ELF-1 (cell line): ENCODE results near the gene AMPH.

Experiments used
- DNase-seq: peaks from one replicate; pipeline ENCODE4 v3.0.0-alpha.2; 2016; ENCODE audit warnings: low read depth, low spot score

AMPH gene

DNA sequence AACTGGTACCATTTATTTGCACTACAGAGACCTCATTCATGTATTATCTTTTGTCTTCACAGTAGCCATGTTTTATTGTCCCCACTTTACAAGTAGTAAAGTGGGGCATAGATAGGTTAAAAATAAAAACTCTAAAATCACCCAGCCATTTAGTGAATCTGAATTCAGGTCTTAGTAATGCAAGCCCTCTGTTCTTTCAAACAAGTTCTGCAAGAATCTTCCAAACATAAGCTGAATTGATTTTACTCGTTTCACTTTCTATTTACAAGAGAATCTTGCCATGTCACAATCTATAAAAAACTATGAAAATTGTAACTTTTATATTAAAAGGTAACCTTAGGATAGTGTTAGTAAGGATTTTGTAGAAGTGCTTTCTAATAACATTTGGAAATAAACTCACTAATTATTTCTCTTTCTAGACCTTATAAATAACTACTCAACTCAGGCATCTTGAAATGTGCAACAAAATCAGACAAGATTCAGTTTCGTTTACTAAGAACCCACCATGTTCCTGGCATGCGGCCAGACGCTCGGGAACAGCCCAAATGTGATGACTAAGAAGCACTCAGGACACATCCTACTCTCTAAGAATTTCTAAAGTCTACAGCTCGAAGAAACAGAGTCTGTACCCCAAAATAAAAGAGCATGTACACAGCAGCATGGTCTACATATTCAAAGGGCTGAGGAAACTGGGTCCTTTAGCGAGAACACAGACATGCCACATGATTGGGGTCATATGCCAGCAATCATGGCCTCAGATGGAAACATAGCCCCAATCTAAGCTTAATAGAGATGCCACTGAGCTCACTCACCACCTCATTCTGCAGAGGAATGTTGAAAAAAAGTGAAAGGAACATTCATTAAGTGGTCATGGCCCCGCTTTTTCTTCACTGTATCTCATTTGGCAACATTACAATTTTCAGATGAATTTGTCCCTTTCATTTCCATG lies 167.6 kb downstream of the AMPH start:
- DNase-seq: no peak

DNA sequence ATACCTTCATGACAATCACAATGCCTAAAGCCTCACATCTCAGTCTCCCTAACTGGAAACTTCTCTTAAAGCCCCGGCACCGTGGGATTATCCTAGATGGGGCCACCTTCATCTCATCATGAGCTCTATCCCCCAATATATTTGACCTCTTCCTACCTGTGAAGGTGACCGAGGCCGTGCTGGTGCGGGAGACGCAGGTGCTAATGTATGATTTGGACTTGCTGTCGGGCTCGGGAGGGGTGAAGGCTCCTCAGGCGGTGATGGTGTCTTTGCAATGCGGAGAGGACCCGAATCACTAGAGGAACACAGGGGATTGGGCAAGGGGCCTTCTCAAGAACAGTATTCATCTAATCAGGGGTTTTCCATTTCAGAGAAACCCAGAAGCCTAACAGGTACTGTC lies 168.4 kb downstream of the AMPH start:
- DNase-seq: no peak

DNA sequence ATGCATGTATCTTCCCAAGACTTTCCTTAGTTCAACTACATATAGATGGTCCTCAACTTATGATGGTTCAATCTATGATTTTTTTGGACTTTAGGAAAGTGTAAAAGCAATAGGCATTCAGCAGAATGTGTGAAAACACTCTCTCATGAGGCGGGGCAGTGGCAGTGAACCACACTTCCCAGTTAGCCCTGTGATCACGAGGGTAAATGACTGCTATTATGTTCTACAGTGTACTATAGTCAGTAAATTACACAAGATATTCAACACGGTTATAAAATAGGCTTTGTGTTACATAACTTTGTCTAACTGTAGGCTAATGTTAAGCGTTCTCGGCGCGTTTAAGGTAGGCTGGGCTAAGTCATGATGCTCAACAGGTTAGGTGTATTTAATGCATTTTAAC lies 169.3 kb downstream of the AMPH start:
- no peak for DNase-seq

DNA sequence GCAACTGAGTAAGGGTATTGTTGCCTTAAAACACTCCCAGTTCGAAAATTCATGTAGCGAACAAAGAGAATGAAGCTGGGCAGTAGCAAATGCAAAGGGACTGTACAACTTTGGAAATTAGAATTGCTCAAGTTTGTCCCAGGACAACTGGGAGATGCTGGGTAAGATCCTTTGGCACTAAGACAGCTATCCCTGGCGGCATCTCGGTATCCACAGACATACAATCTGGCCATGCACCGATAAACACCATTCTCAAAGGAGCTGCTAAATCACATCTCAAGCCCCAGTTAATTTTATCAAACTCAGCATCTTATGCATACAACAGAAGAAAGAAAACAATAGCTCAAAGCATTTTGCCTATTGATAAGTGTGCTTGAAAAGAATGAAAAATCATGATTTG lies 177.3 kb downstream of the AMPH start:
- DNase-seq: no peak

DNA sequence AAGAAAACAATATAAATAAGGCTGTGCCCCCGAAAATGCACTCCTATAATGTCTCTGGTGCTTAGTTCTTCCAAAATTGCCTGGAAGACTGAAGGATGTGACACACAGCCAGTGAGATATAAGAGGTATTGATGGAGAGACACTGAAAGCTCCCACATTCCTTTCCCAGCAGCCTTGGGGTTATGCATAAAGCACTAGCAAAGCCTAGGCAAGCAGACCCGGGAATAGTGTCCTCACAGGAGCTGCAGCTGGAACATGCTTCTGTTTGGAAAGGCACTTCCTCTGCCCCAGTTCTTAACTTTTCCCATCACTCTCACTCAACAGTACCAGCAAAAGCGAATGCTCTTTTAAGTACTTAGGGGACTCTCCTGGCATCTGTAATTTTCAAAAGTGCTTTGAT lies 178.0 kb downstream of the AMPH start:
- DNase-seq: no peak

DNA sequence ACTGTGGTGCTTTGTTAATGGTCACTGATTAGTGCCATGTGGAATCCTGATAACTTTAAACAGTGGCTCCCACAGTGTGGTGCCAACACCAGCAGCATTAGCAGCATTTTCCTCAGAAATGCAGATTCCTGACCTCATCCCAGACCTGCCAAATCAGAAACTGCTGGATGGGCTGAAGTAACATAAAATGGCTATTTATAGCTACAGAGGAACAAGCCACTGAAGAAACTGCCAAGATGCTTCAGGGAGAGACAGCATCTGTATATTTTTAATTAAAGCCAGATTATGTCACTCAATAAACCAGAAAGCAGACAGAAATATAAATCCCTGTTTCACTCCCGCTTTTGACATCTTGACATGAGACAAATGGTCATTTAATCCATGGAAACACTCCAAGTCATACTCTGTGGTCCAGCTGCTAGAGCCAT lies 178.5 kb downstream of the AMPH start:
- DNase-seq: no peak

DNA sequence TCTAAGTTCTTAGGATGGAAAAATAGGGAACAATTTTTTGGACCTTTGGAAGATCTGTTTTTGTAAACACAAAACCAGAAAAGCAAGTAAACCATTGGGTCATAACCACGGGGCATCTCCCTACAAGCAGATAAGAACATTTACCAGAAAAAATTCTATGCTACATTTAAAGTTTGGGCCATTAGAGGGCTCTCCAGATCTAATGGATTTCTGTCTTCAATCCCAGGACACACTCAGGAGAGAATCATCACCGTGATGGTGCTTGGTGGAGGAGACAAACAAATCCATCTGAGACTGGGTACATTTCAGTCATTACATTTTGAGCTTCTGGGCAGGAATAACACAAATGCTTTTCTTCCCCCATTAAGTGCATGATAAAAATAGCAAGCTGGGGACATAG lies 179.3 kb downstream of the AMPH start:
- no peak for DNase-seq

DNA sequence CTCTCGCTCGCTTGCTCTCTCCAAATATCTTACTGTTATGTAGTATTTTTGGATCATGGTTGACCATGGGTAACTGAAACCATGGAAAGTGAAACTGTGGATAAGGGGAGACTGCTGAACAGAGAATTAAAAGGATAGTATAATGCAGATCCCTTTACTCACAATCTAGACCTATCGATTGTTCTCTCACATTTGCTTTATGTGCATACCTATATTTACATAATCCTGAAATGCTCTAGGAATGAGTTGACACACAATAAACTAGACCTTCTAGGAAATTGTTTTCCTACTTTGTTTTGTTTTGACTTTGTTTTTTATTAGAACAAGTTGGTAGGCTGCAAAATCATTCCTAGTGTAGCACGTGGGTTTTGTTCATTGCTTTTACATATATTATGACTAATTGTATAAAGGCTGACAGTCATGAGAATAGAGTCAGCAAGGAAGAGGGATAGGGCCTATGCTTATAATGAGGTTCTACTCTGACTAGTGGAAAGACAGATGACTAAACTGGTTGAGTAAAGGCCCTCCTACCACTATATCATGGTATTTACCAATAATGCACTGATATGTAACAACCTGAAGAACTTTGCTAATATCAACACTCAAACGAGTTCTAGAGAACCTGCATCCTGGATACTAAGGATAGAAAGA lies 182.5 kb downstream of the AMPH start:
- DNase-seq: no peak

DNA sequence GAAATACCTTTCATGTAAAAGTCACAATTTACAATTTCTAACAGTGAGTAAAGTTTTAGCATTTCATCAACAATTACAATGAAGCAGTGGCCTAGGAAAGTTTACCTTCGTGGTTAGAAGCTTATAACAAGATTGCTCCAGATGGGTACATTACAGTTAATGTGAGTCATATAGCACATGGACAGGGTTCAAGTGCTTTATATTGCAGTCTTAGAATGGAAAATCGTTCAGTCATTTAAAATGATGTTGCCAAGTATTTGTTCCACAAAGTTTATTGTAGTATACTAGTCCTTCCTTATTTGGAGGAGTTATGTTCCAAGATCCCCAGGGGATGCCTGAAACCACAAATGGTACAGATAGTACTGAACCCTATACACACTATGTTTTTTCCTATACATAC lies 183.1 kb downstream of the AMPH start:
- no peak for DNase-seq

DNA sequence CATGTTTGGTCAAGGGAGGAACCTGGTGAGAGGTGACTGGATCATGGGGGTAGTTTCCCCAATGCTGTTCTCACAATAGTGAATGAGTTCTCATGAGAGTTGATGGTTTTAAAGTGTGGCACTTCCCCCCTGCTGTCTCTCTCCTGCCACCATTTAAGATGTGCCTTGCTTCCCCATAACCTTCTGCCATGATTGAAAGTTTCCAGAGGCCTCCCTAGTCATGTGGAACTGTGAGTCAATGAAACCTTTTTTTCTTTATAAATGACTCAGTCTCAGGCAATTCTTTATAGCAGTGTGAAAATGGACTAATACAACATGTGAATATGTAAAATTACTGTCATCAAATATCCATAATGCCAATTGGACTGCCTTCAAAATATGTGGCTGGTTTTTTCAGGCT lies 192.2 kb downstream of the AMPH start:
- DNase-seq: no peak

DNA sequence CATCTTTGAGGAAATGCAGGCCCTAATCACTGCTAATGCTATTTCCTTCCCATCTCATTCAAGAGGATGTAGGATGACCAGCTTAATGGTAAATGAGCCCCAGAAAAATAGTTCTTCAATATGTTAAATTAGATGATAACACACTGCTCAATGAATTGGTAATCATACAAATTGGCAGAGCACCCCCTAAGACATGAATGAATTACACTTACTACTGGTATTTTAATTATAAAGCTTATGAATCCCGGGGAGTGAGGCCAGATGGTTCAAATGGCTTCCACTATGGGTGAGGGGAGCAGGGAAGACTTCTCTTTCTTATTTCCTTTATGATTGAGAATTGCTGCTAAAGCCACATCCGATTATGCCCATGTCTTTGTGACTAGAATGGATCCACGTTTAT lies 198.5 kb downstream of the AMPH start:
- DNase-seq: no peak

DNA sequence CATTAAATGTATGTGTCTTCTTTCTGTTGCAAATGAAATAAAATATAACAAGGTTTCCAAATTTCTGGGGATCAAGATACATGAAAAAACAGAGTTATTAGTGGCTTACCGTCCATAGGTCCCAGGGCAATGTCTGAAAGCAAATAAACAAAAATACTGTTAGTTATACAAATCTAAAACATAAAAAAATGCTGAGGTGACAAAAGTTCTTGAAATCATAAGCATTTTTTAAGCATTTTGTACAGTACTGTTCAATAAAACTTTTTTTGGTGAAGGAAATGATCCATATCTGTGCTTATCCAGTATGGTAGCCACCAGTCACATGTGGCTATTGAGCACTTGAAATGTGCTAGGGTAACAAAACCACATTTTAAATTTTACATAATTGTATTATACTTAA lies 199.1 kb downstream of the AMPH start:
- DNase-seq: no peak

- no peak for DNase-seq
Measured at GRCh38 chr7:38429057-38429456, 202.1 kb downstream of the AMPH start.

- DNase-seq: no peak
Measured at GRCh38 chr7:38428041-38428440, 203.1 kb downstream of the AMPH start.

GRCh38 chr7:38427279-38427955 lies 203.8 kb downstream of the AMPH start:
- DNase-seq: no peak

DNA sequence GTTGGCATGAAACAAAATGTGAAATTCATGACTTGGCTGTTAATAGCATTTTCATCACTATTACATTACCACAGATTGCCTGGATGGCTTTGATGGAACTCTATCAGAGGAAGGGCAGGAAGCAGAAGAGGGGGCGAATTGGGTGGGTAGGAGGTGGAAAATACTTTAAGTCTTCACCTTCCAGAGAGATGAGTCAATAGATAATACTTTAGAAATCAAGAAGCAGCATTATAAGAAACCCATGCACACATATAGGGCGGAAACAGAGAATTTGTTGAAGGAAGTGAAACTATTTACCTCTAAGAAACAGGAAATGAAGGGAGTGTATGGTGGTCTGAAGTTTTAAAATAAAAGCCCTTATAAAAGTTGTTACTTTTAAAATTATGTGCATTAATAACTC lies 205.7 kb downstream of the AMPH start:
- no peak for DNase-seq

DNA sequence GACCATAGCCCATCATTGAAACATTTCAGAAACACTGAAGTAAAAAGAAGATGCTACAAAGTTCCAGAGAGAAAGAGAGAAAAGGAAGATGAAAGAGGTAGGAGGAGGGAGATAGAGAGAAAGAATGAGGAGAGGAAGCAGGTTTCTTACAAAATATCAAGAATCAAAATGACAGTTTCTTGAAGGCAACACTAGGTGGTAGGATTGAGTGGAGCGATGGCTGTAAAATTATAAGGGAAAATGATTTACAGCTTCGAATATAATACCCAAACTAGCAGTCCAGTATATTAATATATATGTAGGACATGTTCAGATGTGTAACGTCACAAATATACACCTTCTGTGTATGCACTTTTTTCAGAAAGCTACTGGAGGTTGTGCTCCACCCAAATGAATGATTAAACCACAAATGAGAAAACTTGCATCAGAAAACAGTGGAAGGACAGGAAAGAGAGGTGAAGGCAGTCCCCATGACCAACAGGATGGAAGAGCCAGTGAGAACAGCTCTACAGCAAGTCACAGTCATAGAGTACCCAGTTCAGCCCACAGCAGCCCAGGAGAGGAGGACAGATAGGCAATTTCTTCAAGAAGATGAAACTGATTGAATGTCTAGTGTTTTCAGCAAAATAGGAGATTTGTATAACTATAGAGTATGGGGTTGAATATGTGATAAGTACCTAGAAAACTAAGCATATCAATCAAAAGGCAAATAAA lies 206.3 kb downstream of the AMPH start:
- DNase-seq: no peak

DNA sequence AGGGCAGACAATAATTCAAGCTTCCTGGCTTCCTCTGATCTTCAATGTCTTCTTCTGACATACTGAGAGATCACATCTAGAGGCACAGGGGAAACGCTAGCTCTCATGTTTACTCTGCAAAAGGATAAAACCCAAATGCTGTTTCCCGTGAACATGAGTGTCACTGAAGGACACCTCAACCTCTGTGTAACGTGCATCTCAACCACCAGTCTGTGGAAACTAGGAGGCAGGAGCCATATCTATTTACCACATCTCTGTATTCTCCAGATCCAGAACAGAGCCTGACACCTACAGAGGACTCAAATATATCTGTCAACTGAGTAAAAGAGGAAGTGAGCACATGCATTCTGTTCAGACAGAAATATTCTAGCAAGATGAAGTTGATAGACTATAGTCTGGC lies 217.4 kb downstream of the AMPH start:
- DNase-seq: no peak

- DNase-seq: no peak
Measured at GRCh38 chr7:38411404-38411803, 219.8 kb downstream of the AMPH start.

DNA sequence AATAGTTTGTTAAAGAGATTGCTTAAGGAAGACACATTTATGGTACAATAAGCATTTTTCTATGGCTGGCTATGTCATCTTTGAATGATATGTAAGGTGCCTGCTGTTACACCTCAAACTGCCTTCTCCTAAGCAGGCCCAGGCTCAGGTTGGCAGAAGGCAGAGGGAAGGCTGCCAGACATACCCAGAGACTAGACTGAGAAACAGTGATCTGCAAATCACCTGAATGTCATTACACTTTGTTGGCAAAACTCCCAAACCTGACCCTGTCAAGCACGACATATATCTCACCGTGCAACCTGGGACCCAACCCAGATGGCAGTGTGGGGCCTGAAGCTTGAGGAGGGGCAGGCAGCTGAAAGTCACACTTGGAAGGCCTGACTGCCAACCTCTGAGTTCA lies 221.1 kb downstream of the AMPH start:
- DNase-seq: no peak

- DNase-seq: no peak
Measured at GRCh38 chr7:38409531-38409930, 221.6 kb downstream of the AMPH start.

GRCh38 chr7:38398725-38399321 lies 232.3 kb downstream of the AMPH start:
- peak; percentile 23 for DNase-seq
